ENCODE data around the gene ALKBH1.
"Not testable (repeated sequence)": the region's sequence is repeated elsewhere in the genome, so short reads cannot be mapped to it uniquely, and the experiment has no call there.

The ALKBH1 gene

GRCh38 chr14:77707724-77708408 is at the start of gene ALKBH1, which contains the start of gene SLIRP:
Gene ALKBH1, minus strand, starts transcription at chr14:77708023. Its CDS starts 19 bp downstream, at chr14:77708004.
Gene SLIRP, plus strand, starts transcription at chr14:77708103. Its CDS starts 9 bp downstream, at chr14:77708112.
- DNase-seq (ENCODE audit: low read depth in 2 of 2): peak; percentile 62 to 77

DNA sequence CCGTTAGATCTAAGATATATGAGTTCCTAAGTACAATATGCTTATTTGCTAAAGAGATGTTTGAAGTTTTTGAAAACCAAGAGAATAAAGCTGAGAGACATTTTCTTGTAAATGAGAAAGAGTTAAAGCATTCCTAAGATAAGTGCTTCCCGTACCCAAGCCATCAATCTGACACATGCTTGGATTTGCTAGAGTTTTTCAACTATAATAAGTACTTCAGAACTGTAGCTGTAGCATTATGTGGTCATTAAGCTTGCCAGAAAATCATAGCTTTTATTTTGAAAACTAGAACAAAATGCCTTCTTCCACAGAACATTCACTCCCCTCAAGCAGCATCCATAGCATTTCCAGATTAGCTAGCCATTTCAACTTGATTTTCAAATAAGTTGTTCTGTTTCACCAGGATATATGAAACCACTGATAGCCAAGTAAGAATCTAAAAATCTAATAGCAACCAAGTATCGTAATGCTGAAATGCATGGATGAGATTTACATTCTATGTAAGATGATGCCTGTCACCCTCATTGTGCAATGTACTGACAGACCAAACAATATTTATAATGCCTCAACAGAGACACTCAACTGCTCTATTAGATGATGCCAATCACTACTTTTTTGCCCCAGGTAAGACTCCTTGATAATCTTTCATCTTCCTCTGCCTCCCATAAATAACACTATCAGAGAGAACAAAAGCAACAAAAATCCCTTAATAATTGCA is 45.1 kb upstream of the ALKBH1 start:
- DNase-seq (ENCODE audit: low read depth in 2 of 2): no peak

GRCh38 chr14:77752266-77752665 is 44.4 kb upstream of the ALKBH1 start:
- DNase-seq (ENCODE audit: low read depth in 2 of 2): no peak

GRCh38 chr14:77747425-77747824 is 39.6 kb upstream of the ALKBH1 start:
- not testable (repeated sequence) for DNase-seq (ENCODE audit: low read depth in 2 of 2)

GRCh38 chr14:77746064-77746702 is 38.4 kb upstream of the ALKBH1 start:
- no peak for DNase-seq (ENCODE audit: low read depth in 2 of 2)

DNA sequence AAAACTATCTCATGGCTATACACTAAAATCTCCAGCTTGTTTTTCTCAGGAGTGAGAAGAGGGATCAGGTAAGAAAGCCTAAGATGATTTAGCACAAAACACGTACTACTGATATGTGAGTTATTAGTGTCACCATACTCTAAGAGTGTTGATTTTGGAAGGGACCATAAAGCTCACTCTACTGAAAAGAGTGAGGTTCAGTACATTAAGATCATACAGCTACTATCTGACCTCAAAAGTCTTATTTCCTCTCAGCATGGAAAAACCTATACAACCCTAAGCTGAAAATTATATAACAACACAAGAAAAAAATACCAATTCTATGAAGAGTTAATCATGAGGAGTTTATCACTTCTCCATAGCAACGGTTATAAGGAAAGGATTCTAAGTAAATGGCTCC is 33.6 kb upstream of the ALKBH1 start:
- DNase-seq (ENCODE audit: low read depth in 2 of 2): no peak

- no peak for DNase-seq (ENCODE audit: low read depth in 2 of 2)
Observed at GRCh38 chr14:77738559-77739250, 30.9 kb upstream of the ALKBH1 start.

DNA sequence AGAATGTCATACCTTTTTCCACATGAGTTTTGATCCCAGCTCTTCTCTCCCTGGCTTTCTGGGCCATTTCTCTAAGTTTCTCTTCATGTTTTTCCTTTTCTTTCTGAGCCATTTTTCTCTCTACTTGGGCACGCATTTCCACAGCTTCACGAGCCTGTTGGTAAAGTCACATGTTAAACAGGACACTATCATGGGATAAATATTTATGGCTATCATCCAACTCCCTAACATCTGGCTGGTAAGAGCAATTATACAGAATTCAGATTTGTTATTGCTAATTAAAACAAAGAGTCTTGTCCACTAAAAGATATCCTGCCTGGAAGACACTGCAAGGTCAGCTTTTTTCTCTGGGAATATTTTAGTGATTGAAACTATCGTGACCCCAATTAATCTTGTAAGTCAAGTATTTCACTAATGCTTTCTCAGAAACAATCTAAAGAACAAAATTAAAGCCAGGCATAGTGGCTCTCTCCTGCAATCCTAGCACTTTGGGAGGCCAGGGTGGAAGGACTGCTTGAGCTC is 23.2 kb upstream of the ALKBH1 start:
- DNase-seq (ENCODE audit: low read depth in 2 of 2): no peak

- no peak for DNase-seq (ENCODE audit: low read depth in 2 of 2)
Observed at GRCh38 chr14:77722301-77722700, 14.5 kb upstream of the ALKBH1 start.

DNA sequence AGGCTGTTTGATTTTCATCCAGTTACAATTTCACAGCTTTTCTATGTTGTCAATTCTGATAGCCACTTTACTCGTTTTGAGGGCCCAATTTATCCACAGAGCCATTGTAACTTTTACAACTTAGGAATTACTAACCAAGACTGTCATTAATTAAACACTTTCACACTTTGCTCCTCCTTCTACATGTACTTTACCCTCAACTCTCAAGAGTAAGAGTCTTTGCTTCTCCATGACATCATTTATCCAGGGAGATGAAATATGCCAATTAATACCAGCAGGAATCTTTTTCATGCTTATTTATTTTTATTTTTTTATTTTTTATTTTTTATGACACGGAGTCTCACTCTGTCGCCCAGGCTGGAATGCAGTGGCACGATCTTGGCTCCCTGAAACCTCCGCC is 13.6 kb upstream of the ALKBH1 start:
- DNase-seq (ENCODE audit: low read depth in 2 of 2): no peak

DNA sequence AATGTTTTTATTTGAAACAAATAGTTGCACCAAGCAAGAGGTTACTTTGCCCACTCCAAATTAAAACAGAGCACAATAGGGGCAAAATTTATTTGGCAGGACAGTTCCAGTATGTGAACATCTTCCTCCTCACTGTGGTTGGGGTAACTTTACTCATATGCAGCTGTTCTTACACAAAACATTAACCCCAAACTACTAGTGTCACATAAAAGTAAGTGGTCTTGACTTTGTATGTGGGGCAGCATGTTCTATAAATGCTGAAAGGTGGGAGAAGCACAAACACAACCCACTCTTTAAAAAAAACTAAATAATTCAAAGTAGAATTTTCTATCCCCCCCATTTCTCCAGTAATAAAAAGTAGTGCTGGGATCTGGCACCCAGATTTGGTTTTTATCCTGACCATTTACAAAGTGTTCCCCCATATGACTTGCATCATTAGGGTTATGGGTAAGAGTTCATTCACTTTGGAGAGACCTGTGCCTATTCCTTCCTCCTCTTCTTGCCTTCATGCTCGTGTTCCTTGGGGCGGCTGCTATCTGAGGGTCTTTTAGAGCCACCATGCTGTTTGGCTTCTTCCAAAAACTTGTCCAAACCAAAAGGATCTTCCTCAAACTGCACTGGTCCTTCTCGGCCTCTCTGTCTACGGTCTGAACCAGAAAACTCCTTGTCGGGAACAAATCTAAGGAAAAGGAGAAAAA is 9.9 kb upstream of the ALKBH1 start:
- DNase-seq (ENCODE audit: low read depth in 2 of 2): no peak

GRCh38 chr14:77714926-77715325 is 7.1 kb upstream of the ALKBH1 start:
- no peak for DNase-seq (ENCODE audit: low read depth in 2 of 2)

- no peak for DNase-seq (ENCODE audit: low read depth in 2 of 2)
Observed at GRCh38 chr14:77710364-77710763, 2.5 kb upstream of the ALKBH1 start.

GRCh38 chr14:77709412-77709811 is 1.6 kb upstream of the ALKBH1 start:
- DNase-seq (ENCODE audit: low read depth in 2 of 2): no peak

DNA sequence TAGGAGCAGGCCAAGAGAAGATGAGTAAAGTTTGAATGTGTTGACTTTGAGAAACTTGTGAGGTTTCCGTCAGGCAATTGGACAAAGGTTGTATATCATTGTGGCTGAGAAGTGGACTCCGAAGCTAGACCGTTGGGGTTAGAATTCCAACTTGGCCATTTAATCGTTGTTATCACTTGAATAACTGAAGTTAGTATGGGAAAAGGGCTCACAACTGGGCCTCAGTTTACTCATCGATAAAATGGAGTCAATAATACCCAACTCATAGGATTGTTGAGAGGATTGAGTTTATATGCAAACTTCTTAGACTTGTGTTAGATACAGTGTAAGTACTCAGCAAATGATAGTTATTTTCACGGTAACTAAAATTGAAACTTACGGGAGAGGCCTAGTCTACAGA is 926 bp upstream of the ALKBH1 start:
- DNase-seq (ENCODE audit: low read depth in 2 of 2): no peak

DNA sequence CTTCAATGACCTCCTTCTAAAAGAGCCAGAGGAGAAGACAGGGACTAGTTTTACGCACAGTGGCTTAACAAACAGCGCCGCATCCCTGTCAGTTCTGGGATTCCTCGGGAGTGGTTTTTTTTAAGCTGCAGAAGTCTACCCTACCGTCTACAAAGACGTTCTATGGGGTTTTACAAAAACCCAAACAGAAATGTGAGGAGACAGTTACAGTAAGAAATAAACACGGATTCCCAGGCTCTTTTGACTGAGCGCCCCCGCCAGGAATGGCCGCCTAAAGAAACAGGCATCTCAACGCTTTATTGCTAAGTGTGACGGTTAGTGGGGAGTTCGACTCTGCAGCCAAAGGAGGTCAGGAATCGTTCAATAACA is 484 bp downstream of the ALKBH1 start:
- peak in 1 of 2 donors; percentile 0 for DNase-seq (ENCODE audit: low read depth in 2 of 2)

GRCh38 chr14:77691259-77691658 is 16.6 kb downstream of the ALKBH1 start:
- no peak for DNase-seq (ENCODE audit: low read depth in 2 of 2)

- DNase-seq (ENCODE audit: low read depth in 2 of 2): no peak
Observed at GRCh38 chr14:77682158-77682553, 25.7 kb downstream of the ALKBH1 start.

DNA sequence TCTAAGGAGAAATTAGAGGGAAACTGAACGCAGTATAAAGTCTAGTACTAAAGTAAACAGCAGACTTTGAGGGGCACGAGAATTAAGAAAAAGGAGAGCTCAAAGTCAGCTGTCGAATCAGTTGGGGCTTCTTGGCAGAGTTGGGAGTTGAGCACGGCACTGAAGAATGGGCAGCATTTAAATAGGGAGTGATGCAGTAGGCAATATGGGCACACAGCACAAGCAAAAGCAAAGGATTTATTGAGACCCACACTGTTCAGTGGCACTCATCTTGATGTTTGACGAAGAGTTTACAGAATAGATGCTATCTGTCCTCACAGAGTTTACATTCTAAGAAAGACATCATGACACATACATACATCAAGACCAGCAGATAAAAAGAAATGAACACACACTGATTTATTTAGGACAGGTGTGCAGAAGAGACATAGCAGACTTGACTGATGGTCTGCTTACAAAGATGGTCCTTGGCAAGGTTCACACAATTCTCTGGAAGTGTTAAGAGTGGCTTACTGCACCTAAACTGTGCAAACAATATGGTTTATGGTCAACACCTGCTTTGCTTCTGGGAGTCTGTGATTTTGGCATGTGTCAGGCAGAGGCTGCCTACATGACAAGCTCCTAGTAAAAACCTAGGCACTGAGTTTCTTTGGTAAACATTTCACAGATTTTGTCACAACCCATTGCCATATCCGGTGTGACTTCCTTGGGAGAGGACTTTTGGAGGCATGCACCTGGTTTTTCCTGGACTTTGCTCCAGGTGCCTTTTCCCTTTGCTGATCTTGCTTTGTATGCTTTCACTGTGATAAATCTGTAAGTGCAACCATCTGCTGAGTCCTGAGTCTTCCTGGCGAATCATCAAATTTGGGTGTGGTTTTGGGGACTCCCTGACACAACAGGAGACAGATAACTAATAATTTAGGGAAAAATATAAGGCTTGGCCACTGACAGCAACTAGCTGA is 26.3 kb downstream of the ALKBH1 start:
- no peak for DNase-seq (ENCODE audit: low read depth in 2 of 2)

DNA sequence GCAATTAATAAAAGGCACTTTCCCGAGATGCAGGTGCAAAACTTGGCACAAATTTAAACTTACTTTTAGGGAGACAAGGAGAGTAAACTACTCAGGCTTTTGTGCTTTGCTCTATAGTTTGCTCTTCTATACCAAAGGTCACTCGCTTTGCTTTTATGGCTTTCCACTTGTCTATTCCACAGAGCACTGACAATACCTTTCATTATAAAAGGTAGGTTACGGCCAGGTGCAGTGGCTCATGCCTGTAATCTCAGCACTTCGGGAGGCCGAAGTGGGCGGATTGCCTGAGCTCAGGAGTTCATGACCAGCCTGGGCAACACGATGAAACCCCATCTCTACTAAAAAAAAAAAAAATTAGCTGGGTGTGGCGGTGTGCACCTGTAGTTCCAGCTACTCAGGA is 32.9 kb downstream of the ALKBH1 start:
- no peak for DNase-seq (ENCODE audit: low read depth in 2 of 2)
